ENCODE results near the gene DTL. TPM values are rescaled to one million over a fixed set of nuclear protein-coding genes. Genes with fewer than 3 reads are reported as not detected.
A peak's percentile ranks its signal among the peaks of the same experiment; 100 is the strongest.

Gene DTL
- total RNA-seq, 1 donor from 2014 or later: 11.4 TPM

DNA sequence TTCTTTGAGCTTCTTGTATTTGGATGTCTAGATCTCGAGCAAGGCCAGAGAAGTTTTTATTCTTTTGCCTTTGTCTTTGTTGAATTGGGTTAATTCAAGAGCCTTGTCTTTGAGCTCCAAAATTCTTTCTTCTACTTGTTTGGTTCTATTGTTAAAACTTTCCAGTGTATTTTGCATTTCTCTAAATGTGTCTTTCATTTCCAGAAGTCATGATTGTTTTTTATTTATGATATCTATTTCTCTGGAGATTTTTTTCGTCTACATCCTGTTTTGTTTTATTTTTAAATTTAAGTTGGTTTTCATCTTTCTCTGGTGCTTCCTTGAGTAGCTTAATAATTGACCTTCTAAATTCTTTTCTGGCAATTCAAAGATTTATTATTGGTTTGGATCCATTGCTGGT is 61.8 kb downstream of the DTL start:
- no peak for DNase-seq

DNA sequence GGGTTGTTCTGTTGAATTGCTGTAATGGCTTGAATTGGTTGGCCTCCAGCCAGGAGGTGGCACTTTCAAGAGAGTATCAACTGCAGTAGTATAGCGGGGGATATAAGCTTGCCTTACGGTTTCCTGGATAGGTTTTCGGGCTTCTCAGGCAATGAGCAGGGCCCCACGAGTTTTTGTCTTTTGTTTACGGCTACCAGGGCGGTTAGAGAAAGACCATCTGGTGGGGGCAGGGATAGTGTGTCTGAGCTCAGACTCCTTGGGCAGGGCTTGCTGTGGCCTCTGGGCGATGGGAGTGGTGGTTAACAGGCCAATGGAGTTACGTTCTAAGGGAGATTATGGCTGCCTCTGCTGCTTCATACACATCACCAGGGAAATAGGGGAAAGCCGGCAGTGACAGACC is 62.8 kb downstream of the DTL start:
- no peak for DNase-seq

DNA sequence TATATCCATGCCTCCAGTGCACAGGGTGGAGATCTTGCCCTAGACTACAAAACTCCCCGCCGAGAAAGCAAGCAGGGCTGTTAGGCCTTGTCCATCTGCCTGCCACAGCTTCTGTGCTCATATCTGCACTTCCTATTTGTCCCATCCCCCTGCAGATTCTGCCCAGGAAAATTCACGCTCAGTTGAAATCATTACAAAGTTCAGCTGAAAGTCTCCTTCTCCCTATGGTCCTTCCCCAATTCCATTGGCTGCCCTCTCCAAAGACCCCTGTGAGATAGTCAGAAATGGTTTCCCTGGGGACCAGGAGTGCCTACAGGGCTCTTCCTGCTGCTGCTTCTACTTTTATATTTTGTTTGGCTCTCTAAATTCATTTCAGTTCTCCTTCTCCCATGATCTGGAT is 63.2 kb downstream of the DTL start:
- DNase-seq: no peak

DNA sequence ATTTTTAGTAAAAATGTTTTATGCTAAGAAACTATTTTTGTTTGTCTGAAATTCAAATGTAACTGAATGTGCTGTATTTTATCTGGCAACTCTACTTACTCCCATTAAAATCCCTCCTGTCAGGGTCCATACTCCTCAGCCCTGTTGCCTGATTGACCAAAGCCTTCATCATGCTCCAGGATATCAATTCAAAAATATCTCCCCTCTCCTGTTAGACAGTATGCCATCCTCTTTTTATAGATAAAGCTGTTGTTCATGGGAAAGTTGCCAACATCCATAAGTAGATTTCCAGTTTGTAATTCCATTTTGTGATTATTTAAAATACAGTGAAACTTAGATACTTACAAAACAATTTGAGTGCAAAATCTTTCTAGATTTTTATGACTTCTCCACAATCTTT is 65.7 kb downstream of the DTL start:
- no peak for DNase-seq

DNA sequence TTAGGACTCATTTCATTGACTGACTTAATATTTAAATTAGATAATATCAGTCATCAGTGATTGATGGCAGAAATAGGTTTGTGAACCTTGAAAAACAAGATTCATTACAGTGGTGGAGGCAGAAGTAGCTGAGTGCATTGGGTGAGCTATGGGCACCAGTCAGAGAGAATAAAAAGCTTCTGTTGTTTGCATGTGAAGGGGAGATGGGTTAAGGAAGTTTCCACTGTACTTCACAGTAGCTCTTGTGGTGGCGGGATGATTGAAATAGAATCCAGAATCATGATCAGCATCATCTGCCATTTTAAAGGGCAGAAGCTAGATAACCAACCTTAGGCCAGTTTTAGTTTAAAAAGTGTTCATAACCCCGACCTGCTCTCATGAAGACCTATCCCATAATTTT is 66.2 kb downstream of the DTL start:
- no peak for DNase-seq

DNA sequence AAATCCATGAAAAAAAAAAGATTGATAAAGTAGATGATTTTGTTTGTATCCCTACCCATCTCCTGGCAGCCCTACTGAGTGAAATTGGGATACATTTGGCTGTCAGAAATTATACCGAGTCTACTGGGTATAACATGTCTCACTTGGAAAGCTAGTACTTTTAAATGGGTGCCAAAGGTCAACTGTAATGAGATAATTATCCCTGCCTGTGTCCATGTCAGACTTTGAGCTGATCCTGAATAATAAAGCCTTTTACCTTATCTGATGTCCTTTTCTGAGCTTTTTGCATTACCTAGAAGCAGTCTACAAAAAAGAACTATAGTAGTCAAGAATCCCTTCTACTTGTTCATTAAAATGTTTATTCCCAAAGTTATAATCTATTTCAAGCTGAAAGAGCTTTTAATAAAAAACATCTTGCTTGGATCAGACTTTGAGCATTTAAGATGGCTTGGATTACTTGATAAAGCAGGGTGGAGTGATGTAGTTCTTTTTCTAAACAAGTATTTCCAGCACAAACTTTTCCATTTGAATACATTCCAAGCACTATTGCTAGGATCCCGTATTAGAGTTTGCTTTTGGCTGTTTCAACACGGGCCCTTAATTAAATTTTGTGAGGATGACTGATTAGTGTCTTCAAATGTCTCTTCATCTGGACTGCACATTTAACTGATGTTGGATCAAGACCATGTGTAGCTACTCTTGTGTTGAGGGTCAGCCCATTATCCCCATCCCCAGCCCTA is 69.2 kb downstream of the DTL start:
- DNase-seq: peak; percentile 93

DNA sequence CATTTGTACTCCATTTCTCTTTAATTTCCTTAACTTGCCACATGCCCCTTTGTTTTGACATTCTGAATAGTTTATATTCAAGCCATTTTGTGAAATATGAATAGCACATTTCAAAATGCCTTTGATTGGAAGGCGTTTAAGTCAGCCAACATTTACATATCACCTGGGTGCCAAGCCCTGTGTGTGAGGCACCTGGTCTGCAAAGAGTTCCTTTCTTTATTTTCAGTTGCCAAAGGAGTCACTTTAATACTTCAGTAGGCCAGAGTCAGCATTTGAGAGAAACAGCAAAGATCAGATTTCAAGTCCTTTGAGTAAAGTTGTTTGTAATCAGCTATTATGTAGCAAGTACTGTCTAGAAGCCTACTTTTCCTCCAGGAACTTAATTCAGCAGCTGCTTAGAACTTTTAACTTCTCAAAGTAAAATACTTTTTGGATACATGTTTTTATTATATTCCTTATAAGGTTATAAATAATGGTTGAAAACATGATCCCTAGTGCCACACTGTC is 70.8 kb downstream of the DTL start:
- DNase-seq: no peak

DNA sequence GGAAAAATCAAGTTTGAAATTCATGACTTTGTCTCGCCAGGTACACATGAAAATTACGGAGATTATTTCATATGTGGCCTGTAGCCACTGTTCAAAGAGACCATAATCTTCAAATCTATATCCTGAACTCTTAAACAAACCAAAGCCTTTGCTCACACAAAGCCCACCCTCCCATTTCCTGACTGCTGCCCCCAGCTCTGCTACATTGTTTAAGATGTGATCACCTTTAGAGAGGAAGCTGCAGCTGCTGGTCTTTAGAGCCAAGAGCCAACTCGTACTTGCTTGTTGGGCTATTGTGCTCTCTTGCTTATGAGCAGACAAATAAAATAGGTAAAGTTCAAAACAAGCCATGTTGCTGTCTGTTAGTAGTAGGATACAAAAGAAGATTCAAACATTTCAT is 71.9 kb downstream of the DTL start:
- DNase-seq: peak; percentile 13

DNA sequence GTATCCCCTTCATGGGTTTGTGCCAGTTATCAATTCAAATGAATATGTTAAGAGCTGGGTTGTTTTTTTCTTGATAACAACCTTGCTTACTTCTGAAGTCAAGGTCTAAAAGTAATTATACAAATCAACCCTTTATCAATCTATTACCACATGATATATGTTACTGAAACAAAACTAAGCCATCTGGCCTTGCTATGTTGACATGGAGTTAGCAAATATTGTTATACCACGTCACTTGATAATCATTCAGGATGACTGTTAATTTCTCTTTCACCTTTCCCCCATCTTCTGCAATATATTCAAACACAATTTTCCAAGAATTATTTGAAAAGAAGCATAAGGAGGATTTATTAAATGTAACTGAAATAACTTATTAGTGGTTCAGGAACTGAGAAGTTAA is 72.6 kb downstream of the DTL start:
- DNase-seq: no peak

DNA sequence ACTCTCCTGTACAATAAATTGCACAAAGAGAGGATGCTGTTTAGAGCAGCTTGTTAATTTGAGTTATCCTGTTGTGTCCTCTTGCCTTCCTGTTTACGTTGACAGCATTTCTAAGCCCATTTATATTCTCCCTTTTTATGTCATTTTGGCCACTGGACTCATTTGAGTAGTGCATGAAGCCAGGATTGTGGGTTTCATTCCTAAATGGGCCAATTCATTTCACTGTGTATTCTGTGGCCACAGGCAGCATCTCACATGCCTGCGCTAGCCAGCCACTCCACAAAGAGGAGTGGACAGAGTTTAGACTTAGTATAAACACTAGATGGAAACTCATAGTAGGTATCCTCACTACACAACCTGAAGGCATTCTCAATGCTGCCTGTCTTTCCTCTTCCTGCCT is 73.4 kb downstream of the DTL start:
- no peak for DNase-seq

DNA sequence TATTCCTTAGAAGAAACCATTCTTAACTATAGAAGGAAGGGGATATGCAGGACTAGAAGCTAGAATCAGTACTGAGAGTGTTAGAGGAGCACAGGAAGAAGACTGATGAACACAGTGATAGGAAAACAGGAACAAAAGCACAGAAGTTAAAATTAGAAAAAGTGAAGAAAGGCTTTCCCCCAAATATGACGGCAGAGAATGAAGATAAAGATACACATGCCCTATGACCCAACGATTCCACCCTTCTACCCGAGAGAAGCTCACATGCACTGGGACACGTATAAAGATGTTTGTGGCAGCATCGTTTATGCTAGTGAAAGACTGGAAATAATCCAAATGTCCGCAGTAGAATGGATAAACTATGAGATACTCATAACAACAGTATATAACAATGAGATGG is 74.2 kb downstream of the DTL start:
- DNase-seq: no peak

DNA sequence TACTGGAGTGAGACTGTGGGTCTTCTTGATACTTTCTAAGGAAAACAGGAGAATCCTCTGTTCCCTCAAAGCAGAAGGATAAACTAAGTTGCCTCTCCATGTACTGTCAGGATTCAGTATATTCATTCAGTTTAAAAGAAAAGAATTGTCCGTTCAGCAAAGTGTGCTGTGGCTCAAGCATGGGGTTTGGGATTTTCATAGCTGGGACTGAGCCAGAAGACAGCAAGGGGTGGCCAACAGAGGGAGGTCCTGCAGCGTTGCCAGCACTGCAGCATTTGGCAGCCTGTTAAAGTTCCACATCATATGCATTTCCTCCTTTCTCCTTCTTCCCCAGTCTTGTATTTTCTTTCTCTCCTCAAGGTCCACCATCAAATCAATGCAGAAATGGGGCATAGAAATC is 75.1 kb downstream of the DTL start:
- DNase-seq: peak; percentile 69

DNA sequence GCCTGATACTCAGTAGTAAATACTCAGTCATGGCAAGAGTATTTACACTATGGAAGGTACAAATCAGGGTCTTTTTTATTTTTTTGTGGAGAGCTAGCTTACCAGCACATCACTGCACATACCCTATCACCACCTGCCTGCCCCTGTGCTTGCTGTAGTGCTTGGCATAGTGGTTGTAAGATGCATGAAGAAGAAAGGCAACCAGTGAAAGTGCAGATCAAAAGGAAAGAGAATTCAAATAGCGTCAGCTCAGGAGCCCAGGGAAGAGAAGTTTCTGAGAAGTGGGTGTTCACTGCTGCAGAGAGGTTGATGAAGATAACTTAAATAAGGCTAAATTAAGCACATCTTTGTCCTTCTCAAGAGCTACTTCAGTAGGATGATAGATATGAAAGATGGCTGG is 76.0 kb downstream of the DTL start:
- DNase-seq: no peak

DNA sequence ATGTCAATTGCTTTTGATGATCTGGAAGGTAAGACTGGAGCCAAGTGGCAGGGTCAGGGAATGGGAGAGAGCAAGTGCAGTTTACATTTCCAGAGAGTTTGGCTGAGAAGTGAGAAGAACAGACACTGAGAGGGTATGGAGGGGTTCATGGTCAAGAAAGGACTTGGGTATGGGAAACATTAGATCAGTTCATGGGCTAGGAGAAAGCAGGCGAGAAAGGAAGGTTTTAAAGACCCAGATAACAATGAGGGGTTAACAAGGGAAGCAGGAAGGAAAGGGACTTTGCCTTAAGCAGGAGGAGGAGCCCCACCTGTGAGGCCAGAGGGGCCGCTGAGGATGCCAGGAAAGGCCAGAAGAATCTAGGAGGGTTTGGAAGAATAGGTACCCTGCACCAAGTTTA is 78.2 kb downstream of the DTL start:
- DNase-seq: no peak

DNA sequence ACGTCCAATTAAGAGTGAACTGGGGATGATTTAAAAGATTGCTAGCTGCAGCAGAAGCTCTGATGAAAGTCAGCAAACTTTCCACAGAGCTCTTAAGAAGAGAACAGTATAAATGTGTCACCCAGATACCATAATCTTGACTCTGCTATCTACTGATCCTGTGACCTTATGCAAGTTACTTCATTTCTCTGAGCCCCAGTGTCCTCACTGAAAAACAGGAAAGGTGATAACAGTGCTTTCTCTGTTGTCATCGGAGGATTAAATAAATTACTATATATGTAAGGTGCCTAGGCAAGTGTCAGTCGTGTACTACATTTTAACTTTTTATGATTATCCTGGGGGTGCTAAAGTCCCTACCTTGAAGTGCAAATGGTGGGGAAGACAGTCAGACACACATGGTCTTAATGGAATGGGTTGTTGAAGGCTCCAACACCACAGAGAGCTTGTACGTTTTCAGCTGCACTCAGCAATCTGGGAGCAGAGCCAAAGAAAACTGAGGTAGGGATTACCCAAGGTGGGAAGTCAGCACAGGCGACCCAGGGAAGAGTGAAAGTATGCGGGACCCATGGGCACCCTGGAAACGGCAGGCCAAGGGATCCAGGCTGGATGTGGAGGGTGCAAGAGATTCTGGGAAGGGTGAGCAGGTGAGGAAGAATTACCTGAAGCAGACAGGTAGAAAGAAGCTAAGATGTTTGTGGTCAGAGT is 82.8 kb downstream of the DTL start:
- DNase-seq: no peak

DNA sequence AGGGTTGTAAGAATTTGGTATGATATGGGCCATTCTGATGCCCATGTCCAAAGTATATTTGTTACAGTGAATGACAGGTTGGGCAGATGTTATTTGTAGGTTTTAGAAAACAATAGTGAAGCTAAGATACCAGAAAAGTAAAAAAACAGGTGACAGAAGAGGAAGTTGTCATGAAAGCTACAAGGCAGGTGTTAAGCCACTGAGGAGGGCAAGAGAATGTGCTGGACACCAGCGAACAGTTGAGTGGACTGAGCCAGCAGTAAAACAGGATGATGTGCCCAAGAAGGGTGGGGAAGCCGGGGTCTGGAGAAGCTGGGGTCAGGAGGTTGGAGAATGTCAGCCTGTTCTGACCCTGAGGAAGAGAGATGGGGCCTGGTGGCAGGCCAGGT is 83.3 kb downstream of the DTL start:
- no peak for DNase-seq

DNA sequence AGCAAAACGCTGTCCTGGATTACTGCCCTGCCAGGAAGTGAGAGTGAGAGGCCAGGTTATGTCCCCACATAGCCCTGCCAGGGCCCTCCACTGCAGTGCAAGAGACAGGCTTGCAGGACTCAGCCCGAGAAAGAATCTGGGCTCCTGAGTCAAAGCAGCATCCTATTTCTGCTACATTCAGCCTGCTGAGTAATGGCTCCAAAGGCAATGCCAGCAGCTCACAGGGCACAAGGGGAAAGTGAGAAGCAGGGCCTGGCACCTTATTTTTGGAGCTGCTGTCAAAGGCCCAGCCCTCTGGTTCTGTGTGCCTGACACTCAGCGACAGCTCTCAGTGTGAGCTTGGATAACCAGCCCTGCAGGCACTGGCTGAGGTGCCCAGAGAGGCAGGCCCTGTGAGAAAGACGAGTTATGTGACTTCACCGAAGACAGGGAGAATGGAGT is 83.9 kb downstream of the DTL start:
- DNase-seq: no peak

DNA sequence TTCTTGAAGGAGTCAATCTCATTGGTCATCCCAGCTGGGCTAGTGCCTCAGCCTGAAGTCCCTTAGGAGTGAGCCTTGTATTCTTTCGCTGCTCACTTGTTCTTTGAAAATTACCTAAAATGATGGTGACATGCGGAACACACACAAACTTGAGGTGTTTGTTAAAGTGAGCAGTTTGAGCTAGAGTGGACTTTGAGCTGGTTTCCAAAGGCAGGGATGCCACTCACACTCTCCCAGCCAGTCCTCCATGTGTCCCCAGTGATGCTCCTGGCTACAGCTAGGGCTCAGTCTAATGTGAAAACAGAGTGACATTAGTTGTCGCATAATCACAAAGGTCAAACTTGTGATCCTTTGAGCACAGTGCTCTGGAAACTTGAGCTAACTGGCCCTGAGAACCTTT is 84.3 kb downstream of the DTL start:
- no peak for DNase-seq

DNA sequence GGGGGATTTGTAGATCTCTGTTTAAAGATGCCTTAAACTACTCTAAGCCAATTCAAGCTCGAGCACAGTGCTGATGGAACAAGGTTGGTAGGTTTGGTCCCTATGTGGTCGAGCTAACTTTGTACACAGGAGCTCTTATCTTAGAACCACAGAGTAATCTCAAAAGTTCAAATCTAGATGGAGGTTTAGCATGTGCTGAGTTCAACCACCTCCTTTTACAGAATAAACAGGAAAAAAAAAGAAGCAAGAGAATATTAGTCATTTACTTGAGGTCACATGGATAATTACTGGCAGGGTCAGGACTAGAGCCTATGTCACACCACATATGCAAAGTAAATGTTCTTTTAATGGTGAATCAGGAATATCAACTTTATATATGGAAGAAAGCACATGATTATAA is 86.2 kb downstream of the DTL start:
- no peak for DNase-seq

DNA sequence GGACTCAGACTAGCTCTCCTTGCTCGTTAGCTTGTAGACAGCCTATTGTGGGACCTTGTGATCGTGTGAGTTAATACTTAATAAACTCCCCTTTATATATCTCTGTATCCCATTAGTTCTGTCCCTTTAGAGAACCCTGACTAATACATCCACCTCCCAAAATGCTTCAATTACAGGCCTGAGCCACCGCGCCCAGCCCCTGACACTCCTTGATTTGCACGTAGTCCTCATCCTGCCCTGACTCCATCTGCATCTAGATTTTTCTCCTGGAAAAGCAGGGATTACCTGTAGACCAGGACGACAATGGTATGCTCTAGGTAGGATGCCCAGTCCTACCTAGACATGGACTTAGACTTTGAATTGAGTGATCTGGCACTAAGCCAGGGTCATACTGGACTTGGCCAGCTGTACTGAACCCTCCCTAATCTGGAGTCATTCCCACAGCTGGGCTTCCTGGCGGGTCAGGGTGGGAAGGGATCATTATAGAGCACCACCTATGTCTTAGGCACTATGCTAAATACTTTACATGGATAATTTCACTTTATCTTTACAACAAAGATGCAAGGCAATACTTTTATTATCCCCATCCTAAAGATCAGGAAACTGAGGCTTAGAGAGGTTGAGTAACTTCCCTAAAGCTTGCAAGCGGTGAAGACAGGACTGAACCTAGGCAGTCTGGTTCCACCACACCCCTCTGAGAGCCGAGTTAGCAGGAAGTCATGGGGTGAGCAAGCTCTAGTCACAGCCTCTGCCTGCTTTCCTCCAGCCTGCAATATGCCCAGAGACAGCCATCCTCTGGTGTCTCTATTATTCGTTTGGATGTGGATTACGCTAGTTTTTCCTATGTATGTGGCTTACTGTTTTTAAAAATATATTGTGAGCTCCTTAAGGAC is 89.4 kb downstream of the DTL start:
- DNase-seq: no peak

DNA sequence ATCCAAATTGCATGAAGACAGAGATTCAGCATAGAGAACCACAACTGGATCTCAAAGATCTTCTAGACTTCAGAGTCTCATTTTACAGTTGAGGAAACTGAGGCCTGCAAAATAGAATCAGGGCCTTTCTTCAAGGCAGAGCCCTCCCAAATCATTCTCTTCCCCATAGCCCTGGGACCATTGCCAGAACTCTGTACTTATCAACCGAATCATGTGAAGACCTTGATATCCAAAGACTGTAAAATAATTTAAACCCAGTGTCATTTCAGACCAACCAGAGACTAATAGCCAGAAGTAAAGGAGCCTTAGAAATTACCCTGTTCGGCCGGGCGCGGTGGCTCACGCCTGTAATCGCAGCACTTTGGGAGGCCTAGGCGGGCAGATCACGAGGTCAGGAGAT is 90.1 kb downstream of the DTL start:
- DNase-seq: no peak

DNA sequence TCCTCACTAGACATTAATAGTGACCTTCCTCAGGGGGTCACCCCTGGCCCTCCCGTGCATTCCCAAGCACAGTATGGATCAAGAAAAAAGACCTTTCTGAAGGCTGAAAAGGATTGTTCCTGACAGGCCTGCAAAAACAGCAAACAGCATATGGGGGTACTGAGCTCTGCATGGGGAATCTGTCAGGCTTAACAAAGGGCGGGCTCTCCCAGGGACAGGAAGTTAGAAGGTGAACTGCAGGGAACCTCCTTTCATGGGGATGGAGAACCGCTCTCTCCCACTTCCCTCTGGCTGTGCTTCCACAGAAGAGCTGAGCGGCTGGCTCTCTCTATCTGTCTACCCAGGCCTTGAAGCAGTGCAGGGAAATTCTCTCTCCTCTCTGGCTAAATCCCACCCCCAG is 91.7 kb downstream of the DTL start:
- DNase-seq: no peak

DNA sequence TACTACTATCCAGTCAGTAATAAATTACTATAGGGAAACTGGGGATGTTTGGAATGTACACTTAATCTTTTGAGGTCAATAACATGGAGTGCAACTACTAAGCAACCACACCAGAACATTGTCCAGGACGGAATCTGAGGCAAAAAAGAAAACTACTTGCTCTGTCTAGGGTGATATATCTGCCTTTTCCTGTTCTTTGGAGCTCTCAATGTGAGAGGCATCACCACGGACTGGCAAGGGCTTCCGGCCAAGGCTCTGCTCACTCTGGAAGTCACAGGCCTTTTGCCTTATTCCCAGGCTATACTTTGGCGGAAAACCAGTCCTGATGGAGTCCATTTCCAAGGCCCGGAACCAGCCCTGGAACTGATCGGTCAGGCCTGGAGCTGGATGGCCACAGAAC is 94.2 kb downstream of the DTL start:
- DNase-seq: no peak
